Measurements from ENCODE around the gene HECTD2.
"Not testable (repeated sequence)": the region's sequence is repeated elsewhere in the genome, so short reads cannot be mapped to it uniquely, and the experiment has no call there.

The HECTD2 gene

GRCh38 chr10:91557651-91558111 is 147.5 kb downstream of the HECTD2 start:
- CTCF ChIA-PET = no interaction called here
- TF ChIP-seq SUZ12 (IDR thresholded peaks at IDR 0.05) = no peak
- no peak for TF ChIP-seq ARNT (IDR thresholded peaks at IDR 0.05)
- no peak for TF ChIP-seq NFRKB (IDR thresholded peaks at IDR 0.05)
- TF ChIP-seq SP1 (IDR thresholded peaks at IDR 0.05) = no peak
- no peak for TF ChIP-seq FOXK2 (IDR thresholded peaks at IDR 0.05)
- TF ChIP-seq TARDBP (IDR thresholded peaks at IDR 0.05) = no peak
- no peak for TF ChIP-seq FOXM1 (IDR thresholded peaks at IDR 0.05; ENCODE audit: borderline replicate concordance)
- no peak for TF ChIP-seq L3MBTL2 (conservative IDR thresholded peaks at IDR 0.05)
- TF ChIP-seq FOXA1 (IDR thresholded peaks at IDR 0.05) = no peak
- no peak for TF ChIP-seq LEF1 (IDR thresholded peaks at IDR 0.05; ENCODE audit: borderline replicate concordance)
- no peak for TF ChIP-seq PKNOX1 (IDR thresholded peaks at IDR 0.05)
- TF ChIP-seq ELF4 (IDR thresholded peaks at IDR 0.05) = no peak
- TF ChIP-seq HDGF (IDR thresholded peaks at IDR 0.05; ENCODE audit: borderline replicate concordance) = no peak
- TF ChIP-seq BHLHE40 (IDR thresholded peaks at IDR 0.05; ENCODE audit: borderline replicate concordance) = no peak
- no peak for TF ChIP-seq ZNF384 (IDR thresholded peaks at IDR 0.05)
- no peak for TF ChIP-seq CTBP1 (IDR thresholded peaks at IDR 0.05; ENCODE audit: borderline replicate concordance)
- no peak for DNase-seq (ENCODE audit: extremely low spot score)
- POLR2A ChIA-PET = no interaction called here

- CTCF ChIA-PET = interaction anchor here (0.6 kb wide), 2 partner anchors 523 to 587 kb away, joined by 3 read pairs; no protein-coding TSS in a partner anchor
- POLR2A ChIA-PET = no interaction called here
Measured at GRCh38 chr10:91558473-91558872, 148.3 kb downstream of the HECTD2 start.

GRCh38 chr10:91559169-91559568 is 149.0 kb downstream of the HECTD2 start:
- POLR2A ChIA-PET = no interaction called here

More at GRCh38 chr10:91558473-91558872, 148.3 kb downstream of the HECTD2 start:
- no peak for DNase-seq (ENCODE audit: extremely low spot score)
- TF ChIP-seq SUZ12 (IDR thresholded peaks at IDR 0.05) = no peak
- no peak for TF ChIP-seq ELF4 (IDR thresholded peaks at IDR 0.05)
- TF ChIP-seq LEF1 (IDR thresholded peaks at IDR 0.05; ENCODE audit: borderline replicate concordance) = no peak
- TF ChIP-seq NFRKB (IDR thresholded peaks at IDR 0.05) = no peak
- TF ChIP-seq ARNT (IDR thresholded peaks at IDR 0.05) = no peak
- no peak for TF ChIP-seq BHLHE40 (IDR thresholded peaks at IDR 0.05; ENCODE audit: borderline replicate concordance)
- TF ChIP-seq HDGF (IDR thresholded peaks at IDR 0.05; ENCODE audit: borderline replicate concordance) = no peak
- no peak for TF ChIP-seq SP1 (IDR thresholded peaks at IDR 0.05)
- no peak for TF ChIP-seq CTBP1 (IDR thresholded peaks at IDR 0.05; ENCODE audit: borderline replicate concordance)
- TF ChIP-seq L3MBTL2 (conservative IDR thresholded peaks at IDR 0.05) = no peak
- TF ChIP-seq ZNF384 (IDR thresholded peaks at IDR 0.05) = no peak
- no peak for TF ChIP-seq FOXA1 (IDR thresholded peaks at IDR 0.05)
- TF ChIP-seq PKNOX1 (IDR thresholded peaks at IDR 0.05) = no peak
- no peak for TF ChIP-seq FOXK2 (IDR thresholded peaks at IDR 0.05)
- TF ChIP-seq FOXM1 (IDR thresholded peaks at IDR 0.05; ENCODE audit: borderline replicate concordance) = no peak
- no peak for TF ChIP-seq TARDBP (IDR thresholded peaks at IDR 0.05)

GRCh38 chr10:91559750-91560149 is 149.6 kb downstream of the HECTD2 start:
- ChIA-PET POLR2A (no interaction called here), CTCF (interaction anchor here (0.9 kb wide), 1 partner anchor 76 kb away, joined by 4 read pairs; no protein-coding TSS in a partner anchor)
- no peak for TF ChIP-seq SUZ12 (IDR thresholded peaks at IDR 0.05)
- TF ChIP-seq L3MBTL2 (conservative IDR thresholded peaks at IDR 0.05) = no peak
- no peak for TF ChIP-seq HDGF (IDR thresholded peaks at IDR 0.05; ENCODE audit: borderline replicate concordance)
- no peak for TF ChIP-seq BHLHE40 (IDR thresholded peaks at IDR 0.05; ENCODE audit: borderline replicate concordance)
- no peak for TF ChIP-seq ARNT (IDR thresholded peaks at IDR 0.05)
- TF ChIP-seq ELF4 (IDR thresholded peaks at IDR 0.05) = no peak
- TF ChIP-seq PKNOX1 (IDR thresholded peaks at IDR 0.05) = no peak
- no peak for TF ChIP-seq FOXM1 (IDR thresholded peaks at IDR 0.05; ENCODE audit: borderline replicate concordance)
- TF ChIP-seq NFRKB (IDR thresholded peaks at IDR 0.05) = no peak
- TF ChIP-seq SP1 (IDR thresholded peaks at IDR 0.05) = no peak
- no peak for TF ChIP-seq LEF1 (IDR thresholded peaks at IDR 0.05; ENCODE audit: borderline replicate concordance)
- no peak for TF ChIP-seq TARDBP (IDR thresholded peaks at IDR 0.05)
- TF ChIP-seq CTBP1 (IDR thresholded peaks at IDR 0.05; ENCODE audit: borderline replicate concordance) = no peak
- no peak for TF ChIP-seq ZNF384 (IDR thresholded peaks at IDR 0.05)
- no peak for TF ChIP-seq FOXK2 (IDR thresholded peaks at IDR 0.05)
- no peak for TF ChIP-seq FOXA1 (IDR thresholded peaks at IDR 0.05)
- no peak for DNase-seq (ENCODE audit: extremely low spot score)

More at GRCh38 chr10:91559169-91559568, 149.0 kb downstream of the HECTD2 start:
- CTCF ChIA-PET = interaction anchor here (0.6 to 0.9 kb wide), 2 partner anchors 77 to 523 kb away, joined by 3 to 4 read pairs; no protein-coding TSS in a partner anchor
- TF ChIP-seq ZNF384 (IDR thresholded peaks at IDR 0.05) (no peak), L3MBTL2 (conservative IDR thresholded peaks at IDR 0.05) (no peak), TARDBP (IDR thresholded peaks at IDR 0.05) (no peak), LEF1 (IDR thresholded peaks at IDR 0.05; ENCODE audit: borderline replicate concordance) (no peak), PKNOX1 (IDR thresholded peaks at IDR 0.05) (no peak), ELF4 (IDR thresholded peaks at IDR 0.05) (no peak), FOXA1 (IDR thresholded peaks at IDR 0.05) (no peak), ARNT (IDR thresholded peaks at IDR 0.05) (no peak)
- no peak for DNase-seq (ENCODE audit: extremely low spot score)

- CTCF ChIA-PET; DNase-seq (ENCODE audit: extremely low spot score); POLR2A ChIA-PET: not testable (repeated sequence)
Measured at GRCh38 chr10:91560827-91561226, 150.7 kb downstream of the HECTD2 start.
